ENCODE results near the gene CRHR1.

The CRHR1 gene

DNA sequence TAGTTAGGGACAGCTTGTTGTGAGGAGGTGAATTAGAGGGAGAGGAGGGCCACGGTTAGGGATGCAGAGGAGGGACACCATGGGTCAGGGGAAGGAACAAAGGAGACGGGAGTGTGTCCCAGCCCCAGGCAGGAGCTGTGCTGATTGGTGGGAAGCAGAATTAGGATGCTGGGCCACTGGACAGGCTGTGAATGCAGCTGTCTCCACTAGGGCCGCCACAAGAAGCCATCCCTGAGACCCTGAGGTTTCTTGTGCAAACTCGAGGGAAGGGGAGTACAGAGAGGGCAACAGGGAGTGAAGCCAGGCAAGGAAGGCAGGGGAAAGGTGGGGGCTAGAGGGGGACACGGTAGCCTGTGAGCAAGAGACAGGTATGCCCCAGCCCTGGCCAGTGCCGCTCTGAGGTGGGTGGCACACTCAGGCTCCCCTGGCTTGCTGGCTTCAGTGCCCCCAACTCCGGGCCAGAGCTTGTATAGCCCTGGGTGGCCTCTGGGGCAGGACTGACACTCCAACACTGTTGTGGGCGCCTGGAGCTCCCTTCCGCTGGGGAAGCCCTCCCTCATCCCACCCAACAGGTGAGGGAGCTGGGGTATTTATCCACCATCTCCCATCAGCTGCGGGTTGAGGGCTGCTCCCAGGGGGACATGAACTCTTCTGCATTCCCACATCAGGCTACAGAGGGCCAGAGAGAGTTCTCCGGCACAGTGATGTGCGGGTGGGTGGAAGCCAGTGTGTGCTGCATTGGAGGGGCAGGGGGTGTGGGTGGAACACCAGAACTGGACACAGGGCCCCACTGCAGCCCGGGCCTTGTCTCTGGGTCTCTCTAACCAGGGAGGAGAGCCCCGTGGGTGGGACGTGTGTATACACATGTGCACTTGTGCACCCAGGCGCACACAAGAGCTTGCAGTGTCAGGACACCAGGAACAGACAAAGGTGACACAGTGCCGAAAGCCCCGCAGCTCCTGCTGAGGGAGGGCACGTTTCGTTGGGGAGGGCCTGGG lies 52.2 kb downstream of the CRHR1 start:
- TF ChIP-seq POLR2AphosphoS5 (IDR thresholded peaks at IDR 0.05; ENCODE audit: low read depth, low read length) (no peak), TAF1 (IDR thresholded peaks at IDR 0.05; ENCODE audit: borderline replicate concordance, insufficient read depth, low read length) (no peak), SIN3A (IDR thresholded peaks at IDR 0.05; ENCODE audit: borderline replicate concordance, insufficient read depth, low read length) (no peak), FOXP2 (optimal IDR thresholded peaks at IDR 0.05; ENCODE audit: borderline replicate concordance, extremely low read depth, extremely low read length, insufficient read depth) (no peak)
- TF ChIP-seq, protein P1, sequence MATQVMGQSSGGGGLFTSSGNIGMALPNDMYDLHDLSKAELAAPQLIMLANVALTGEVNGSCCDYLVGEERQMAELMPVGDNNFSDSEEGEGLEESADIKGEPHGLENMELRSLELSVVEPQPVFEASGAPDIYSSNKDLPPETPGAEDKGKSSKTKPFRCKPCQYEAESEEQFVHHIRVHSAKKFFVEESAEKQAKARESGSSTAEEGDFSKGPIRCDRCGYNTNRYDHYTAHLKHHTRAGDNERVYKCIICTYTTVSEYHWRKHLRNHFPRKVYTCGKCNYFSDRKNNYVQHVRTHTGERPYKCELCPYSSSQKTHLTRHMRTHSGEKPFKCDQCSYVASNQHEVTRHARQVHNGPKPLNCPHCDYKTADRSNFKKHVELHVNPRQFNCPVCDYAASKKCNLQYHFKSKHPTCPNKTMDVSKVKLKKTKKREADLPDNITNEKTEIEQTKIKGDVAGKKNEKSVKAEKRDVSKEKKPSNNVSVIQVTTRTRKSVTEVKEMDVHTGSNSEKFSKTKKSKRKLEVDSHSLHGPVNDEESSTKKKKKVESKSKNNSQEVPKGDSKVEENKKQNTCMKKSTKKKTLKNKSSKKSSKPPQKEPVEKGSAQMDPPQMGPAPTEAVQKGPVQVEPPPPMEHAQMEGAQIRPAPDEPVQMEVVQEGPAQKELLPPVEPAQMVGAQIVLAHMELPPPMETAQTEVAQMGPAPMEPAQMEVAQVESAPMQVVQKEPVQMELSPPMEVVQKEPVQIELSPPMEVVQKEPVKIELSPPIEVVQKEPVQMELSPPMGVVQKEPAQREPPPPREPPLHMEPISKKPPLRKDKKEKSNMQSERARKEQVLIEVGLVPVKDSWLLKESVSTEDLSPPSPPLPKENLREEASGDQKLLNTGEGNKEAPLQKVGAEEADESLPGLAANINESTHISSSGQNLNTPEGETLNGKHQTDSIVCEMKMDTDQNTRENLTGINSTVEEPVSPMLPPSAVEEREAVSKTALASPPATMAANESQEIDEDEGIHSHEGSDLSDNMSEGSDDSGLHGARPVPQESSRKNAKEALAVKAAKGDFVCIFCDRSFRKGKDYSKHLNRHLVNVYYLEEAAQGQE (IDR thresholded peaks at IDR 0.05; ENCODE audit: insufficient read depth in 1 of 2, low read depth in 2 of 2, low read length in 2 of 2), result no peak

DNA sequence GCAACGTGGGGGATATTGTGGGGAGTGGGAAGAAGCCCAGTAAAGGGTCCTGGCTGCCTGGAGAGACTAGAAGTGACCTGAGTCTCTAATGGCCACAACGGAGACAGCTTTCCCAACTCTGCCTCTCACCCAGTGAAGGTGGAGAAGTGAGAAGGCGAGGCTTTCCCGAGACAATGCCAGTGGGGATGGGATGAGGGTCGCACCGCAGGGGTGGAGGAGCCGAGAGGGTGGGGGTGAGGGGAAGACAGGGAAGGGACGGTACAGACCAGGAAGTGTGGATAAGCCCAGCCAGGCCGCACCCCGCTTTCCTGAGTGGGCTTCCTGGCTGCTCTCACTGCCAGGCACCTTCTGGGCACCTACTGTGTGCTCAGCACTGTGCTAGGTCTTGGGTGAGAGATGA lies 53.1 kb downstream of the CRHR1 start:
- TF ChIP-seq SIN3A (IDR thresholded peaks at IDR 0.05; ENCODE audit: borderline replicate concordance, insufficient read depth, low read length), result no peak
- no peak for TF ChIP-seq POLR2AphosphoS5 (IDR thresholded peaks at IDR 0.05; ENCODE audit: low read depth, low read length)
- TF ChIP-seq TAF1 (IDR thresholded peaks at IDR 0.05; ENCODE audit: borderline replicate concordance, insufficient read depth, low read length), result no peak
- TF ChIP-seq, protein P1 (IDR thresholded peaks at IDR 0.05; ENCODE audit: insufficient read depth in 1 of 2, low read depth in 2 of 2, low read length in 2 of 2), result no peak
- TF ChIP-seq FOXP2 (optimal IDR thresholded peaks at IDR 0.05; ENCODE audit: borderline replicate concordance, extremely low read depth, extremely low read length, insufficient read depth), result no peak

DNA sequence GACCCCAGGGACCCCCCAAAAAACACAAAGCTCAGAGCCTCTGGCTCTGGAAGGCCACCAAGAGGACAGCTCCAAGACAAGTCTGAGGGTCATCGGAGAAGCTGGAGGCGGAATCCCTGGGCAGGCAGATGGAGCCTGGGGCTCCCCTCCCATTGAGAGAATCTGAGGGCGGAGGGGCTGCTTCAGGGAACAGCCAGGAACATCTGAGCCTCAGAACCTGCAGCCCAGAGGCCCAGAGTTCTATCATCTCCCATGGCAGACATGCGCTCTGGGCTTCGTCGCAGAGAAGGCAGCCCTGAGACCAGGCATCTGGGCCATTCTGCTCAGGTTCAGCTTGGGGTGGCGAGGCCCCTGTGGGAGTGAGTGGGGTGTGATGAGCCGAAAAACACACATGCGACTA lies 53.5 kb downstream of the CRHR1 start:
- TF ChIP-seq POLR2AphosphoS5 (IDR thresholded peaks at IDR 0.05; ENCODE audit: low read depth, low read length) (no peak), SIN3A (IDR thresholded peaks at IDR 0.05; ENCODE audit: borderline replicate concordance, insufficient read depth, low read length) (no peak), TAF1 (IDR thresholded peaks at IDR 0.05; ENCODE audit: borderline replicate concordance, insufficient read depth, low read length) (no peak), FOXP2 (optimal IDR thresholded peaks at IDR 0.05; ENCODE audit: borderline replicate concordance, extremely low read depth, extremely low read length, insufficient read depth) (no peak)
- TF ChIP-seq, protein P1 (IDR thresholded peaks at IDR 0.05; ENCODE audit: insufficient read depth in 1 of 2, low read depth in 2 of 2, low read length in 2 of 2), result no peak

DNA sequence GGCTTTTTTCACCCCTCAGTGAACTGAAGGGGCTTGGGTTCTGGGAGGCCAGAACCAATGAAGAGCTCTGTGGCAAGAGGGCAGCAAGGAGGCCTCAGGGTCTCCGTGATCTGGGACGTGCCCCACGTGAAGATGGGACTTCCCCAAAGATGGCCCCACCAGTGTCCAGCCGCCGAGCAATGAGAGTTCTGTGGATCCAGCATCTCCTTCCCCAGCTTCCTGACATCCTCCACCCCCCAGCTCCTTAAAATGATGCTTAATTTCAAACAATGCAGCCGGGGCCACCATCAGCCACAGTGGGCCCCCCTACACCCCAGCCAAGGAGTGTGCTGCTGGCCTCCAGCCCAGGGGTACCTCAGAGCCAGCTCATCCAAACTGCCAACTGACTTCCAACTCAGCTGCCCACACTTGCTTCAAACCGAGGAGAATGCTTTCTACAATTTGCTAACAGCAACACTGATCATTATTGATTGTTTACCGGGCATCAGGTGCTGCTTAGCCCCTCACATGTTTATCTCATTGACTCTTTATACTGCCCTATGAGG lies 54.7 kb downstream of the CRHR1 start:
- TF ChIP-seq SIN3A (IDR thresholded peaks at IDR 0.05; ENCODE audit: borderline replicate concordance, insufficient read depth, low read length) (no peak), POLR2AphosphoS5 (IDR thresholded peaks at IDR 0.05; ENCODE audit: low read depth, low read length) (no peak), FOXP2 (optimal IDR thresholded peaks at IDR 0.05; ENCODE audit: borderline replicate concordance, extremely low read depth, extremely low read length, insufficient read depth) (no peak), TAF1 (IDR thresholded peaks at IDR 0.05; ENCODE audit: borderline replicate concordance, insufficient read depth, low read length) (no peak)
- TF ChIP-seq, protein P1 (IDR thresholded peaks at IDR 0.05; ENCODE audit: insufficient read depth in 1 of 2, low read depth in 2 of 2, low read length in 2 of 2), result no peak

Data from PFSK-1 (cell line).